PC-3 (cell line): ENCODE data around the gene TCL1B. TPM values are rescaled to one million over a fixed set of nuclear protein-coding genes. Genes with fewer than 3 reads are reported as not detected.

Source experiments
- ATAC-seq: fragments of 200-7000 bp; cut with Tn5 transposase; 2 replicates; pipeline ENCODE4 v1.9.1; 2020; ENCODE audit warnings: mild to moderate bottlenecking, moderate library complexity
- Bru-seq: library from RNA; stranded (reverse); fragments of 400-500 nt; gene quantifications from one replicate; lab custom pipeline; 2021; lab: Mats Ljungman, UMichigan
- BruChase-seq, 2 experiments: library from RNA; stranded (reverse); fragments of 400-500 nt; gene quantifications; one replicate each; lab custom pipeline; 2021; lab: Mats Ljungman, UMichigan
- BruUV-seq: library from RNA; stranded (reverse); fragments of 400-500 nt; replicated peaks from 2 replicates; lab custom pipeline; 2021; lab: Mats Ljungman, UMichigan
- CTCF ChIA-PET: fragments of 300-600 bp; sonication (Branson Sonifier 250); formaldehyde crosslinking; loops from one replicate; lab custom pipeline; 2022; ENCODE audit warnings: antibody characterized with exemption; lab: Charles Lee
- POLR2A ChIA-PET: fragments of 300-600 bp; sonication (Branson Sonifier 250); formaldehyde crosslinking; loops from one replicate; lab custom pipeline; 2022; ENCODE audit warnings: antibody characterized with exemption; ENCODE audit not compliant: unreplicated experiment; lab: Charles Lee
- DNase-seq: peaks from one replicate; pipeline ENCODE4 v3.0.0-alpha.2; 2015
- H2AFZ ChIP-seq: fragments of 300-600 bp; sonication (generic); 2 replicates; pipeline ENCODE4 v1.6.0; 2016; ENCODE audit warnings: antibody characterized with exemption, low read length
- H3F3A ChIP-seq: fragments of 300-600 bp; sonication (generic); one replicate; pipeline ENCODE4 v1.6.0; 2017; ENCODE audit warnings: antibody characterized with exemption, low read length, control low read depth, mild to moderate bottlenecking; ENCODE audit not compliant: unreplicated experiment
- H3K27ac ChIP-seq: fragments of 300-600 bp; sonication (generic); 2 replicates; pipeline ENCODE4 v1.5.1; 2016; ENCODE audit warnings: mild to moderate bottlenecking, low read length
- H3K27me3 ChIP-seq: fragments of 300-600 bp; sonication (generic); 2 replicates; pipeline ENCODE4 v1.6.1; 2016; ENCODE audit warnings: low read length, mixed read lengths
- H3K36me3 ChIP-seq: fragments of 300-600 bp; sonication (generic); 2 replicates; pipeline ENCODE4 v1.6.1; 2016; ENCODE audit warnings: low read depth, mixed run types, low read length, mixed read lengths
- H3K4me1 ChIP-seq: fragments of 300-600 bp; sonication (generic); 2 replicates; pipeline ENCODE4 v1.5.1; 2016; ENCODE audit warnings: low read length; ENCODE audit not compliant: insufficient read depth
- H3K4me2 ChIP-seq: fragments of 300-600 bp; sonication (generic); 2 replicates; pipeline ENCODE4 v1.6.0; 2016; ENCODE audit warnings: low read length
- H3K4me3 ChIP-seq: fragments of 300-600 bp; sonication (generic); 2 replicates; pipeline ENCODE4 v1.5.1; 2016; ENCODE audit warnings: mild to moderate bottlenecking, low read length, mixed read lengths
- H3K79me2 ChIP-seq: fragments of 300-600 bp; sonication (generic); 2 replicates; pipeline ENCODE4 v1.6.1; 2017; ENCODE audit warnings: low read length, mixed read lengths
- H3K9ac ChIP-seq: fragments of 300-600 bp; sonication (generic); 2 replicates; pipeline ENCODE4 v1.6.0; 2016; ENCODE audit warnings: mild to moderate bottlenecking, low read length
- H3K9me2 ChIP-seq: fragments of 300-600 bp; sonication (generic); replicated peaks from 2 replicates; pipeline ENCODE4 v1.6.1; 2016; ENCODE audit warnings: mixed run types, low read length, mixed read lengths
- H3K9me3 ChIP-seq: fragments of 300-600 bp; sonication (generic); 2 replicates; pipeline ENCODE4 v1.6.1; 2016; ENCODE audit warnings: low read length, mixed read lengths
- H4K20me1 ChIP-seq: fragments of 300-600 bp; sonication (generic); 2 replicates; pipeline ENCODE4 v1.6.1; 2016; ENCODE audit warnings: low read length, mixed read lengths
- CTCF ChIP-seq: fragments of 300-600 bp; sonication (generic); conservative IDR thresholded peaks from 2 replicates; pipeline ENCODE4 v1.5.1; 2017; ENCODE audit warnings: antibody characterized with exemption, low read depth, mild to moderate bottlenecking, low read length
- EZH2 ChIP-seq: fragments of 300-600 bp; sonication (generic); IDR thresholded peaks from one replicate; pipeline ENCODE4 v1.6.1; 2017; ENCODE audit warnings: antibody characterized with exemption, mild to moderate bottlenecking, low read length; ENCODE audit not compliant: unreplicated experiment
- EZH2phosphoT487 ChIP-seq: fragments of 300-600 bp; sonication (generic); IDR thresholded peaks from 2 replicates; pipeline ENCODE4 v1.6.1; 2018; ENCODE audit warnings: mild to moderate bottlenecking, antibody characterized with exemption, low read length, borderline replicate concordance
- intact Hi-C: fragments of 100-400 bp; cut with micrococcal nuclease; formaldehyde crosslinking; loops from 2 replicates; pipeline ENCODE4 v1.9.0; 2023
- long read RNA-seq: library from polyadenylated mRNA; unstranded; transcript quantifications from one replicate; pipeline ENCODE4 v2.0.0, GENCODE V29; 2021; ENCODE audit not compliant: unreplicated experiment
- total RNA-seq: library from RNA; depleted of rRNA; stranded (reverse); fragments of >200 nt; gene quantifications from 2 replicates; pipeline ENCODE4 v1.2.3, GENCODE V29; 2014; rRNA removed

The TCL1B gene
- total RNA-seq = not detected in 2 replicates
- Bru-seq, nascent RNA = not detected
- BruChase-seq, experiment 1, labeled RNA remaining after a 6-hour chase = not detected
- not detected for BruChase-seq, experiment 2, labeled RNA remaining after a 2-hour chase
- long read RNA-seq = 0 reads

- no peaks in the 10 kb centered on the region for H3F3A ChIP-seq
- no peak within 1 kb of the TSS for H3K9ac ChIP-seq
- no peak within 1 kb of the TSS for H2AFZ ChIP-seq
- H3K27me3 ChIP-seq = peaks cover 30% of the 10 kb centered on the region
- H3K79me2 ChIP-seq = no peaks in the 10 kb centered on the region
- no peaks in the 10 kb centered on the region for H3K36me3 ChIP-seq
- intact Hi-C loops = no loop called here
- H3K4me1 ChIP-seq = no peaks in the 10 kb centered on the region
- CTCF ChIA-PET = no interaction called here
- no TSS peak for BruUV-seq
- no peaks in the 10 kb centered on the region for H3K9me3 ChIP-seq
- H3K4me2 ChIP-seq = no peak within 1 kb of the TSS
- no peak for TF ChIP-seq EZH2phosphoT487
- no peak for TF ChIP-seq EZH2
- TF ChIP-seq CTCF = no peak
- H4K20me1 ChIP-seq = no peaks in the 10 kb centered on the region
- no peak for DNase-seq
- H3K27ac ChIP-seq = no peak within 1 kb of the TSS
- no peaks in the 10 kb centered on the region for H3K9me2 ChIP-seq
- no peak for ATAC-seq
- no peak within 1 kb of the TSS for H3K4me3 ChIP-seq
- POLR2A ChIA-PET = no interaction called here
These were observed at the start of gene TCL1B for GRCh38 chr14:95685978-95686922. Gene TCL1B (plus strand): TSS chr14:95686426. CDS start chr14:95686468, 42 bp downstream.

DNA sequence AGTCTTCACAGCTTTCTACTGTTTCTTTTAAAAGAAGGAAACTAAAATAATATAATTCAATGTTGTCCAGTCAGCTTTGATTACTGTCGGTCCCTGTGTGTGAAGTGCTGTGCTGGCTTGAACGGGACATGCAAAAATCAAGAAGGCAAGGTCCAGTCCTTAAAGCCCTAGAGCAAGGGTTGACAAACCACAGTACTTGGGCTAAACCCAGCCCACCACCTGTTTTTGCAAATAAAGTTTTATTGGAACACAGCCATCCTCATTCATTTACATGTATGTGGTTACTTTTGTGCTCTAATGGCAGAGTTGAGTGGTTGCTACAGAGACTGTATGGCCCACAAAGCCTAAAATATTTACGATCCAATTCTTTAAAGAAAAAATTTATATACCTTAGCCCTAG lies 41.2 kb upstream of the TCL1B start:
- no peaks in the 10 kb centered on the region for H3K79me2 ChIP-seq
- ATAC-seq = no peak
- H3K27ac ChIP-seq = no peak overlapping the region
- TF ChIP-seq EZH2phosphoT487 (no peak), EZH2 (no peak), CTCF (no peak)
- no peaks in the 10 kb centered on the region for H3F3A ChIP-seq
- no TSS peak for BruUV-seq
- H3K36me3 ChIP-seq = no peaks in the 10 kb centered on the region
- H3K4me2 ChIP-seq = no peak overlapping the region
- ChIA-PET POLR2A (no interaction called here), CTCF (no interaction called here)
- no peaks in the 10 kb centered on the region for H4K20me1 ChIP-seq
- H3K9me3 ChIP-seq = no peaks in the 10 kb centered on the region
- no peak overlapping the region for H2AFZ ChIP-seq
- no peak for DNase-seq
- H3K9me2 ChIP-seq = no peaks in the 10 kb centered on the region
- H3K9ac ChIP-seq = no peak overlapping the region
- intact Hi-C loops = no loop called here
- H3K4me1 ChIP-seq = no peaks in the 10 kb centered on the region
- H3K27me3 ChIP-seq = no peaks in the 10 kb centered on the region
- no peak overlapping the region for H3K4me3 ChIP-seq
